Ramos (cell line): Measurements from ENCODE around the gene LINC00237.

Experiments used
- in situ Hi-C: fragments of 300-500 bp; cut with MboI; formaldehyde crosslinking; loops from one replicate; pipeline ENCODE4 v1.14.3; 2022; ENCODE audit warnings: low sequenced_read_pairs; ENCODE audit not compliant: unreplicated experiment

LINC00237 gene

GRCh38 chr20:21052686-21053001 lies 53.5 kb downstream of the LINC00237 start:
- in situ Hi-C loops = no loop called here

- in situ Hi-C loops = no loop called here
Measured at GRCh38 chr20:21052241-21052640, 53.9 kb downstream of the LINC00237 start.

- in situ Hi-C loops = no loop called here
Measured at GRCh38 chr20:21050710-21051109, 55.4 kb downstream of the LINC00237 start.

GRCh38 chr20:21049305-21049828 lies 56.8 kb downstream of the LINC00237 start:
- in situ Hi-C loops = no loop called here

- in situ Hi-C loops = no loop called here
Measured at GRCh38 chr20:21048841-21049273, 57.3 kb downstream of the LINC00237 start.

GRCh38 chr20:21047981-21048380 lies 58.2 kb downstream of the LINC00237 start:
- in situ Hi-C loops = no loop called here

GRCh38 chr20:21046413-21047070 lies 59.6 kb downstream of the LINC00237 start:
- in situ Hi-C loops = no loop called here
